ENCODE data around the gene RNU1-4. TPM values are rescaled to one million over a fixed set of nuclear protein-coding genes. Genes with fewer than 3 reads are reported as not detected.
"Not testable (repeated sequence)": the region's sequence is repeated elsewhere in the genome, so short reads cannot be mapped to it uniquely, and the experiment has no call there.

RNU1-4 gene
- total RNA-seq, 1 experiment from 2014 or later = not detected

- in situ Hi-C loops (cut with HindIII; ENCODE audit: low sequenced_read_pairs); DNase-seq (ENCODE audit: low spot score): not testable (repeated sequence)
Measured at GRCh38 chr1:16781625-16782024, 41.3 kb downstream of the RNU1-4 start.

GRCh38 chr1:16784955-16785354, 44.6 kb downstream of the RNU1-4 start:
- in situ Hi-C loops (cut with HindIII; ENCODE audit: low sequenced_read_pairs); DNase-seq (ENCODE audit: low spot score): not testable (repeated sequence)

- not testable (repeated sequence) for DNase-seq (ENCODE audit: low spot score)
Measured at GRCh38 chr1:16786362-16786761, 46.0 kb downstream of the RNU1-4 start.

GRCh38 chr1:16787175-16787574, 46.9 kb downstream of the RNU1-4 start:
- in situ Hi-C loops (cut with HindIII; ENCODE audit: low sequenced_read_pairs); DNase-seq (ENCODE audit: low spot score): not testable (repeated sequence)

More at GRCh38 chr1:16786362-16786761, 46.0 kb downstream of the RNU1-4 start:
- in situ Hi-C loops (cut with HindIII; ENCODE audit: low sequenced_read_pairs) = not testable (repeated sequence)

GRCh38 chr1:16787711-16788110, 47.4 kb downstream of the RNU1-4 start:
- in situ Hi-C loops (cut with HindIII; ENCODE audit: low sequenced_read_pairs) = not testable (repeated sequence)

More at GRCh38 chr1:16787711-16788110, 47.4 kb downstream of the RNU1-4 start:
- DNase-seq (ENCODE audit: low spot score) = not testable (repeated sequence)

Other genes starting within 250 kb of the RNU1-4 start
- not detected in 2 replicates for gene RNU1-1, start 226.2 kb upstream of the RNU1-4 start, total RNA-seq (2014; rRNA removed; shearing (Covaris generic))
- 10.3 and 27.6 TPM in 2 replicates for gene NBPF1, start 127.0 kb upstream of the RNU1-4 start, total RNA-seq (2014; rRNA removed; shearing (Covaris generic))
- not detected in 2 replicates for gene RNU1-3, start 73.6 kb upstream of the RNU1-4 start, total RNA-seq (2014; rRNA removed; shearing (Covaris generic))
- not detected in 2 replicates for gene RNU1-2, start 155.5 kb downstream of the RNU1-4 start, total RNA-seq (2014; rRNA removed; shearing (Covaris generic))
- 29.7 and 64.4 TPM in 2 replicates for gene CROCC, start 181.4 kb downstream of the RNU1-4 start, total RNA-seq (2014; rRNA removed; shearing (Covaris generic))
- gene MFAP2, start 240.1 kb downstream of the RNU1-4 start, total RNA-seq (2014; rRNA removed; shearing (Covaris generic)) = 55.9 and 62.4 TPM in 2 replicates